SHP77 (cell line): Measurements from ENCODE around the gene TXNIP.
"Not testable (repeated sequence)": the region's sequence is repeated elsewhere in the genome, so short reads cannot be mapped to it uniquely, and the experiment has no call there.

Experiments
- DNase-seq, 2 experiments: peaks; one replicate each; lab custom pipeline; 2025; lab: John Stamatoyannopoulos, UW

Gene TXNIP

GRCh38 chr1:145996433-145997015 lies at the start of gene TXNIP:
TSS of gene TXNIP (minus strand) at chr1:145996579. CDS start at chr1:145996266, 313 bp downstream.
- peak; percentile 100 for DNase-seq

GRCh38 chr1:146039844-146040194 lies 43.4 kb upstream of the TXNIP start:
- peak in 1 of 2 experiments; percentile 38 for DNase-seq

GRCh38 chr1:146036965-146037646 lies 40.7 kb upstream of the TXNIP start:
- DNase-seq, result peak; percentile 83 to 93

GRCh38 chr1:146036241-146036964 lies 40.0 kb upstream of the TXNIP start:
- peak in 1 of 2 experiments; percentile 57 for DNase-seq

- DNase-seq, result peak; percentile 86 to 87
These were observed 38.7 kb upstream of the TXNIP start for GRCh38 chr1:146035048-146035423.

- DNase-seq, result peak; percentile 70 to 85
These were observed 36.3 kb upstream of the TXNIP start for GRCh38 chr1:146032631-146033219.

GRCh38 chr1:146031476-146031875 lies 35.1 kb upstream of the TXNIP start:
- DNase-seq, result no peak

- no peak for DNase-seq
These were observed 32.7 kb upstream of the TXNIP start for GRCh38 chr1:146029117-146029516.

GRCh38 chr1:146026650-146027049 lies 30.3 kb upstream of the TXNIP start:
- not testable (repeated sequence) for DNase-seq

- DNase-seq, result not testable (repeated sequence)
These were observed 29.6 kb upstream of the TXNIP start for GRCh38 chr1:146025787-146026495.

GRCh38 chr1:146022403-146023127 lies 26.2 kb upstream of the TXNIP start:
- DNase-seq, result no peak

- no peak for DNase-seq
These were observed 25.4 kb upstream of the TXNIP start, which contains the start of gene HJV for GRCh38 chr1:146021622-146022402. TSS of gene HJV (minus strand) at chr1:146021735. CDS start at chr1:146020231, 1,504 bp downstream.

GRCh38 chr1:146021050-146021445 lies 24.7 kb upstream of the TXNIP start:
- no peak for DNase-seq

GRCh38 chr1:146020058-146021049 lies 24.0 kb upstream of the TXNIP start:
- no peak for DNase-seq

- no peak for DNase-seq
These were observed 23.1 kb upstream of the TXNIP start for GRCh38 chr1:146019231-146020057.

GRCh38 chr1:146016891-146017290 lies 20.5 kb upstream of the TXNIP start:
- DNase-seq, result no peak

GRCh38 chr1:146013559-146013922 lies 17.2 kb upstream of the TXNIP start:
- DNase-seq, result peak in 1 of 2 experiments; percentile 21
